NCI-H226 (cell line): ENCODE measurements around the gene SHB.

Source experiments
- DNase-seq: peaks from one replicate; pipeline ENCODE4 v3.0.0-alpha.2; 2015

SHB gene

GRCh38 chr9:37925786-37926736 lies 143.0 kb downstream of the SHB start:
- DNase-seq, result no peak

- no peak for DNase-seq
Measured at GRCh38 chr9:37925006-37925405, 144.0 kb downstream of the SHB start.

- no peak for DNase-seq
Measured at GRCh38 chr9:37924538-37924937, 144.5 kb downstream of the SHB start.

- DNase-seq, result no peak
Measured at GRCh38 chr9:37923796-37924427, 145.1 kb downstream of the SHB start.

- no peak for DNase-seq
Measured at GRCh38 chr9:37923118-37923795, 145.8 kb downstream of the SHB start.

GRCh38 chr9:37922363-37923117 lies 146.5 kb downstream of the SHB start:
- DNase-seq, result no peak

- no peak for DNase-seq
Measured at GRCh38 chr9:37921546-37922300, 147.3 kb downstream of the SHB start.

GRCh38 chr9:37921168-37921510 lies 147.9 kb downstream of the SHB start:
- no peak for DNase-seq

- no peak for DNase-seq
Measured at GRCh38 chr9:37920471-37921167, 148.4 kb downstream of the SHB start.

- no peak for DNase-seq
Measured at GRCh38 chr9:37919956-37920335, 149.1 kb downstream of the SHB start.

GRCh38 chr9:37919246-37919955 lies 149.6 kb downstream of the SHB start:
- DNase-seq, result no peak

- DNase-seq, result no peak
Measured at GRCh38 chr9:37918665-37919170, 150.3 kb downstream of the SHB start.

- no peak for DNase-seq
Measured at GRCh38 chr9:37917801-37918664, 151.0 kb downstream of the SHB start.

- DNase-seq, result no peak
Measured at GRCh38 chr9:37917313-37917731, 151.7 kb downstream of the SHB start.

- no peak for DNase-seq
Measured at GRCh38 chr9:37916471-37917312, 152.3 kb downstream of the SHB start.

GRCh38 chr9:37915911-37916470 lies 153.0 kb downstream of the SHB start:
- DNase-seq, result no peak

GRCh38 chr9:37914701-37915358 lies 154.2 kb downstream of the SHB start:
- DNase-seq, result no peak

GRCh38 chr9:37914154-37914551 lies 154.9 kb downstream of the SHB start:
- no peak for DNase-seq
